Measurements from ENCODE around the gene UNC45A.

The UNC45A gene

DNA sequence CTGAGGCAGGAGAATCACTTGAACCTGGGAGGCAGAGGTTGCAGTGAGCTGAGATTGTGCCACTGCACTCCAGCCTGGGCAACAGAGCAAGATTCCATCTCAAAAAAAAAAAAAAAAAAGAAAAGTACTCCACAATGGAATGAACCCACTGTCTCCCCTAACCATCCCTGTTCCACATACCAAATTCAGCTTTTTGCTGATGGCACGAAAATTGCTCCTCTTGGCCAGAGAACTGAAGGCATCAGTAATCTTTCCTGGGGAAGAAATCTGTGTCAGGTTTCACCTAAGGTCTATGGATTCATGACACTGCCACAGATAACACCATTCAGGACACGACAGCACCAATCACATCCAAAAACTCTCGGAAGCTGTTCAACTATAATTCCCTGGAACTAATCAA is 66.1 kb downstream of the UNC45A start:
- Histone ChIP-seq H3K36me3 (ENCODE audit: control insufficient read depth, insufficient read depth, low read length) (peaks cover 71% of the 10 kb centered on the region), H3K9me3 (ENCODE audit: control insufficient read depth, low read length) (no peaks in the 10 kb centered on the region), H3K27me3 (replicated peaks; ENCODE audit: control insufficient read depth, insufficient read depth, low read length, poor library complexity, severe bottlenecking) (no peaks in the 10 kb centered on the region), H3K27ac (ENCODE audit: insufficient read depth, low read length, poor library complexity, severe bottlenecking) (no peak overlapping the region), H3K4me1 (ENCODE audit: control insufficient read depth, insufficient read depth, low read length, poor library complexity, severe bottlenecking) (no peaks in the 10 kb centered on the region), H3K4me3 (ENCODE audit: insufficient read depth, low read depth, low read length, poor library complexity, severe bottlenecking) (no peak overlapping the region)
- no peak for DNase-seq
